Neural cell (in vitro differentiated cells): ENCODE data around the gene MDN1.

Experiments used
- EP300 ChIP-seq: fragments of 450-650 bp; conservative IDR thresholded peaks from 2 replicates; pipeline ENCODE4 v1.6.1; 2014; ENCODE audit warnings: antibody characterized with exemption, mild to moderate bottlenecking, moderate library complexity; ENCODE audit not compliant: poor library complexity, severe bottlenecking
- EZH2 ChIP-seq: fragments of 200-600, 300-800 bp; shearing (Covaris generic), sonication (generic); IDR thresholded peaks from 2 replicates; pipeline ENCODE4 v1.6.1; 2014; ENCODE audit warnings: antibody characterized with exemption, low read length, borderline replicate concordance, mild to moderate bottlenecking; ENCODE audit not compliant: insufficient read depth, poor library complexity, severe bottlenecking
- POLR2AphosphoS5 ChIP-seq: IDR thresholded peaks from 2 replicates; pipeline ENCODE4 v1.6.1; 2012
- RAD21 ChIP-seq: fragments of 450-650 bp; conservative IDR thresholded peaks from 2 replicates; pipeline ENCODE4 v1.6.1; 2014; ENCODE audit warnings: antibody characterized with exemption, mild to moderate bottlenecking, moderate library complexity
- SMC3 ChIP-seq: fragments of 450-650 bp; conservative IDR thresholded peaks from 2 replicates; pipeline ENCODE4 v1.6.1; 2014; ENCODE audit warnings: antibody characterized with exemption, mild to moderate bottlenecking, moderate library complexity; ENCODE audit not compliant: poor library complexity
- TF ChIP-seq, protein P1 (sequence below): fragments of 450-650 bp; IDR thresholded peaks from 2 replicates; pipeline ENCODE4 v1.5.1; 2014; ENCODE audit warnings: antibody characterized with exemption, mild to moderate bottlenecking, moderate library complexity; ENCODE audit not compliant: poor library complexity, severe bottlenecking
- TF ChIP-seq, protein P2 (sequence below): IDR thresholded peaks from 2 replicates; pipeline ENCODE4 v1.6.1; 2012; ENCODE audit warnings: borderline replicate concordance

- TF ChIP-seq, protein P1, sequence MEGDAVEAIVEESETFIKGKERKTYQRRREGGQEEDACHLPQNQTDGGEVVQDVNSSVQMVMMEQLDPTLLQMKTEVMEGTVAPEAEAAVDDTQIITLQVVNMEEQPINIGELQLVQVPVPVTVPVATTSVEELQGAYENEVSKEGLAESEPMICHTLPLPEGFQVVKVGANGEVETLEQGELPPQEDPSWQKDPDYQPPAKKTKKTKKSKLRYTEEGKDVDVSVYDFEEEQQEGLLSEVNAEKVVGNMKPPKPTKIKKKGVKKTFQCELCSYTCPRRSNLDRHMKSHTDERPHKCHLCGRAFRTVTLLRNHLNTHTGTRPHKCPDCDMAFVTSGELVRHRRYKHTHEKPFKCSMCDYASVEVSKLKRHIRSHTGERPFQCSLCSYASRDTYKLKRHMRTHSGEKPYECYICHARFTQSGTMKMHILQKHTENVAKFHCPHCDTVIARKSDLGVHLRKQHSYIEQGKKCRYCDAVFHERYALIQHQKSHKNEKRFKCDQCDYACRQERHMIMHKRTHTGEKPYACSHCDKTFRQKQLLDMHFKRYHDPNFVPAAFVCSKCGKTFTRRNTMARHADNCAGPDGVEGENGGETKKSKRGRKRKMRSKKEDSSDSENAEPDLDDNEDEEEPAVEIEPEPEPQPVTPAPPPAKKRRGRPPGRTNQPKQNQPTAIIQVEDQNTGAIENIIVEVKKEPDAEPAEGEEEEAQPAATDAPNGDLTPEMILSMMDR = no peak
- TF ChIP-seq RAD21 (no peak), EP300 (no peak), EZH2 (no peak), SMC3 (no peak), POLR2AphosphoS5 (no peak)
- TF ChIP-seq, protein P2, sequence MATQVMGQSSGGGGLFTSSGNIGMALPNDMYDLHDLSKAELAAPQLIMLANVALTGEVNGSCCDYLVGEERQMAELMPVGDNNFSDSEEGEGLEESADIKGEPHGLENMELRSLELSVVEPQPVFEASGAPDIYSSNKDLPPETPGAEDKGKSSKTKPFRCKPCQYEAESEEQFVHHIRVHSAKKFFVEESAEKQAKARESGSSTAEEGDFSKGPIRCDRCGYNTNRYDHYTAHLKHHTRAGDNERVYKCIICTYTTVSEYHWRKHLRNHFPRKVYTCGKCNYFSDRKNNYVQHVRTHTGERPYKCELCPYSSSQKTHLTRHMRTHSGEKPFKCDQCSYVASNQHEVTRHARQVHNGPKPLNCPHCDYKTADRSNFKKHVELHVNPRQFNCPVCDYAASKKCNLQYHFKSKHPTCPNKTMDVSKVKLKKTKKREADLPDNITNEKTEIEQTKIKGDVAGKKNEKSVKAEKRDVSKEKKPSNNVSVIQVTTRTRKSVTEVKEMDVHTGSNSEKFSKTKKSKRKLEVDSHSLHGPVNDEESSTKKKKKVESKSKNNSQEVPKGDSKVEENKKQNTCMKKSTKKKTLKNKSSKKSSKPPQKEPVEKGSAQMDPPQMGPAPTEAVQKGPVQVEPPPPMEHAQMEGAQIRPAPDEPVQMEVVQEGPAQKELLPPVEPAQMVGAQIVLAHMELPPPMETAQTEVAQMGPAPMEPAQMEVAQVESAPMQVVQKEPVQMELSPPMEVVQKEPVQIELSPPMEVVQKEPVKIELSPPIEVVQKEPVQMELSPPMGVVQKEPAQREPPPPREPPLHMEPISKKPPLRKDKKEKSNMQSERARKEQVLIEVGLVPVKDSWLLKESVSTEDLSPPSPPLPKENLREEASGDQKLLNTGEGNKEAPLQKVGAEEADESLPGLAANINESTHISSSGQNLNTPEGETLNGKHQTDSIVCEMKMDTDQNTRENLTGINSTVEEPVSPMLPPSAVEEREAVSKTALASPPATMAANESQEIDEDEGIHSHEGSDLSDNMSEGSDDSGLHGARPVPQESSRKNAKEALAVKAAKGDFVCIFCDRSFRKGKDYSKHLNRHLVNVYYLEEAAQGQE = no peak
Measured at GRCh38 chr6:89618026-89618425, 201.6 kb downstream of the MDN1 start.
